ENCODE data around the gene STXBP5L. TPM values are rescaled to one million over a fixed set of nuclear protein-coding genes. Genes with fewer than 3 reads are reported as not detected.

Gene STXBP5L
- total and polyA plus RNA-seq, 7 donors, result under 0.01 to 14.3 (median 11.8) TPM; not detected in 1

DNA sequence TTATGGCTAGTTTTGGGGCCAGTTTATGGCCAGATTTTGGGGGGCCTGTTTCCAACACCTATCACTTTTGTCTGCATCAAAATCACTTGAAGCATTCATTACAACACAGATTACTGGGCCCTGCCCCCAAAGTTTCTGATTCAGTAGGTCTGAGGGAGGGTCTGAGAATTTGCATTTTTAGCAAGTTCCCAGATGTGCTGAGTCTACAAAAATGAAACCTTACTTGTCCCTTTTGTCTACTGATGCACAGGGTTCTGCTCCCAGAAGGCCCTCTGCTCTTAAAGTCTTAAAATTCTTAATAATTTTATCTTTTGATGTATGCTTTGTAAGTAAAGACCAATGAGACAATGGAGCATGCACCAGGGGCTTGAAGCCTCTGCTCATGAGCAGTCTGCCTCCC lies 491.8 kb downstream of the STXBP5L start:
- intact Hi-C loops (cut with DNase I), result no loop called here
- H3K4me1 ChIP-seq, result no peaks in the 10 kb centered on the region

DNA sequence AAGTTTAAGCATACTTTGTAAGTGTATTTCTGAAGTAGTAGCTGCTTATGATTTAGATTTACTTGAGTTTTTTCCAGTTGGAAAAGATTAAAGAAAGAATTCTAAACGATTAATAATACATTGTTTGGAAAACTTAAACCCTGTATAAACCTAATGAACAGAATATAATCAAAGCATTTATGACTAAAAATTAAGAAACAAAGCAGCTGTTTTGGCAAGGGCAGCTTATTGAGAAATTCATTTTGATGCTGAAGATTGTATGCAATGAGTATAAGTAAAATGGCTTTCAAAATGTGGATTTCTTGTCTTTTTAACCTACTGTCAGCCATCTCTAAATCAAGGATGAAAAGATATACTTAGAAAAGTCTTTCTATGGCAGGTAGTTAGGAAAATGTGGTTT lies 497.6 kb downstream of the STXBP5L start:
- no peak for DNase-seq
- Histone ChIP-seq H3K36me3 (no peaks in the 10 kb centered on the region), H3K27ac (no peak overlapping the region), H3K4me3 (no peak overlapping the region), H3K4me1 (no peaks in the 10 kb centered on the region), H3K9me3 (no peaks in the 10 kb centered on the region), H3K27me3 (no peaks in the 10 kb centered on the region)
- 68 to 80% methylated on average over 1 of the region's 1 CpG for WGBS, 2 donors
- TF ChIP-seq POLR2AphosphoS5 (IDR thresholded peaks at IDR 0.05), result no peak
- TF ChIP-seq POLR2A (IDR thresholded peaks at IDR 0.05), result no peak
- TF ChIP-seq EP300 (IDR thresholded peaks at IDR 0.05), result no peak
- TF ChIP-seq, protein P1, sequence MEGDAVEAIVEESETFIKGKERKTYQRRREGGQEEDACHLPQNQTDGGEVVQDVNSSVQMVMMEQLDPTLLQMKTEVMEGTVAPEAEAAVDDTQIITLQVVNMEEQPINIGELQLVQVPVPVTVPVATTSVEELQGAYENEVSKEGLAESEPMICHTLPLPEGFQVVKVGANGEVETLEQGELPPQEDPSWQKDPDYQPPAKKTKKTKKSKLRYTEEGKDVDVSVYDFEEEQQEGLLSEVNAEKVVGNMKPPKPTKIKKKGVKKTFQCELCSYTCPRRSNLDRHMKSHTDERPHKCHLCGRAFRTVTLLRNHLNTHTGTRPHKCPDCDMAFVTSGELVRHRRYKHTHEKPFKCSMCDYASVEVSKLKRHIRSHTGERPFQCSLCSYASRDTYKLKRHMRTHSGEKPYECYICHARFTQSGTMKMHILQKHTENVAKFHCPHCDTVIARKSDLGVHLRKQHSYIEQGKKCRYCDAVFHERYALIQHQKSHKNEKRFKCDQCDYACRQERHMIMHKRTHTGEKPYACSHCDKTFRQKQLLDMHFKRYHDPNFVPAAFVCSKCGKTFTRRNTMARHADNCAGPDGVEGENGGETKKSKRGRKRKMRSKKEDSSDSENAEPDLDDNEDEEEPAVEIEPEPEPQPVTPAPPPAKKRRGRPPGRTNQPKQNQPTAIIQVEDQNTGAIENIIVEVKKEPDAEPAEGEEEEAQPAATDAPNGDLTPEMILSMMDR (IDR thresholded peaks at IDR 0.05), result no peak
- intact Hi-C loops (cut with DNase I), result no loop called here

More for the DNA sequence above, 491.8 kb downstream of the STXBP5L start:
- H3K27me3 ChIP-seq, result no peaks in the 10 kb centered on the region
- TF ChIP-seq POLR2A (IDR thresholded peaks at IDR 0.05) (no peak), POLR2AphosphoS5 (IDR thresholded peaks at IDR 0.05) (no peak), EP300 (IDR thresholded peaks at IDR 0.05) (no peak)
- TF ChIP-seq, protein P1 (IDR thresholded peaks at IDR 0.05), result no peak
- no peaks in the 10 kb centered on the region for H3K36me3 ChIP-seq
- no peak overlapping the region for H3K27ac ChIP-seq
- H3K9me3 ChIP-seq, result no peaks in the 10 kb centered on the region
- no peak overlapping the region for H3K4me3 ChIP-seq
- DNase-seq, result no peak

DNA sequence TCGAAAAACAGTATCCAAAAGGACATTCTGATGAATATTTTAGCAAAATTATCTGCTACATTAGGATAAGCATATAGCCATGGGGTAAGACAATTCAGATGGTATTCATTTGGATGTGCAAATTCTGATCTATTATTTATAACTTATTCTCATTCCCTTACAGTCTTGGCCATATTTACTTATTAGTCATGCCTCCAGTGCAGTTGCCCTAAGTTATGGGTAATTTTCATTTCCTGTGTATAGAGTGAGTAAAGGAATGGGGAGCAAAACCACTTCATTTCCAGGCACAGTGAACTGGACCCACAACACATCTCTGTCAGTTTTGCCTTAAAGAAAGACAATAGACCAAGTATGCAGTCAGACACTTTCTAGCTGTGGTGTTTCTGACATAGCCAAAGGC lies 503.5 kb downstream of the STXBP5L start:
- Histone ChIP-seq H3K4me1 (no peaks in the 10 kb centered on the region), H3K27me3 (no peaks in the 10 kb centered on the region), H3K4me3 (no peak overlapping the region), H3K36me3 (no peaks in the 10 kb centered on the region), H3K27ac (no peak overlapping the region), H3K9me3 (no peaks in the 10 kb centered on the region)
- intact Hi-C loops (cut with DNase I), result no loop called here
- 85 to 88% methylated on average over 1 of the region's 1 CpG for WGBS, 2 donors
- TF ChIP-seq EP300 (IDR thresholded peaks at IDR 0.05) (no peak), POLR2AphosphoS5 (IDR thresholded peaks at IDR 0.05) (no peak), POLR2A (IDR thresholded peaks at IDR 0.05) (no peak)
- TF ChIP-seq, protein P1 (IDR thresholded peaks at IDR 0.05), result no peak
- DNase-seq, result no peak

DNA sequence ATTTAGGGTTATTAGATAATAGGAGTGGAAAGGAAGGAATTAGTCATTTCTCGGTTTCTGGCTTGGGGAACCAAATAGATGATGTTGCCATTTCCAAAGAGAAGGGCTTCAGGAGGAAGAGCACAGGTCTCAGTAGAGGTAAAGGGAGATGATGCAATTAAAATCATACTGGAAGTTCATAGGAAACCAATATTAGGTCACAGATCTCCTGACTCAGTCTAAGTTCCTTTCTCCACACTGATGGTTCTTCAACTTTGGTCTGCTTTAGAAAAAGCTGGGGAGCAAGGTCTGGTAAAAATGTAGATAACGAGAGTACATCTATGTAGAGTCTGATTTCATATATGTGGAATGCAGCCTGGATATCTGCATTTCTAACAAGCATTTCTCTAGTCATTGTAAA lies 506.9 kb downstream of the STXBP5L start:
- TF ChIP-seq EP300 (IDR thresholded peaks at IDR 0.05) (no peak), POLR2AphosphoS5 (IDR thresholded peaks at IDR 0.05) (no peak), POLR2A (IDR thresholded peaks at IDR 0.05) (no peak)
- TF ChIP-seq, protein P1 (IDR thresholded peaks at IDR 0.05), result no peak
- H3K4me3 ChIP-seq, result no peak overlapping the region
- no peaks in the 10 kb centered on the region for H3K36me3 ChIP-seq
- H3K27me3 ChIP-seq, result no peaks in the 10 kb centered on the region
- no peaks in the 10 kb centered on the region for H3K9me3 ChIP-seq
- no peak for DNase-seq
- H3K27ac ChIP-seq, result no peak overlapping the region
- intact Hi-C loops (cut with DNase I), result no loop called here
- no peaks in the 10 kb centered on the region for H3K4me1 ChIP-seq
- WGBS, 2 donors, result 85 to 90% methylated on average over 2 of the region's 2 CpGs

DNA sequence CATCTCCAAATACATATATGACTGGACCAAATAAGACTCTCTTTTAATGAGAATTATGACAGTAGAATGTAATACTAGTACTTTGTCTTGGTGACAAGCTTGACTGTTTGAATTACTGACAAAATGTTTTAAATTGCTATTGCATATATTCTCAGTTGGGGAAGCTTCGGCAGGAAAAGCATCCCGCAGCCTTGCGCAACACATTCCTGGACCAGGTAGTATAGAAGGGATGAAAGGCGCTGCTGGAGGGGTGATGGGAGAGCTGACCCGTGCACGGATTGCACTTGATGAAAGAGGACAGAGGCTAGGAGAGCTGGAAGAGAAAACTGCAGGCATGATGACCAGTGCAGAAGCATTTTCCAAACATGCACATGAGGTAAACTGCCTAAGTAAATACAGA lies 510.2 kb downstream of the STXBP5L start:
- intact Hi-C loops (cut with DNase I), result no loop called here
- Histone ChIP-seq H3K4me1 (no peaks in the 10 kb centered on the region), H3K4me3 (no peak overlapping the region), H3K9me3 (no peaks in the 10 kb centered on the region), H3K27ac (no peak overlapping the region), H3K27me3 (no peaks in the 10 kb centered on the region), H3K36me3 (no peaks in the 10 kb centered on the region)
- no peak for TF ChIP-seq POLR2A (IDR thresholded peaks at IDR 0.05)
- DNase-seq, result no peak
- 94 to 96% methylated on average over 6 of the region's 6 CpGs for WGBS, 2 donors
